Activated CD4-positive, alpha-beta T cell treated with anti-CD3 and anti-CD28 coated beads for 1 hour (primary cell): ENCODE measurements around the gene UPK2.
A peak's percentile ranks its signal among the peaks of the same experiment; 100 is the strongest.

Experiments used
- DNase-seq: peaks from one replicate; pipeline ENCODE4 v3.0.0-alpha.2; 2020

UPK2 gene

DNA sequence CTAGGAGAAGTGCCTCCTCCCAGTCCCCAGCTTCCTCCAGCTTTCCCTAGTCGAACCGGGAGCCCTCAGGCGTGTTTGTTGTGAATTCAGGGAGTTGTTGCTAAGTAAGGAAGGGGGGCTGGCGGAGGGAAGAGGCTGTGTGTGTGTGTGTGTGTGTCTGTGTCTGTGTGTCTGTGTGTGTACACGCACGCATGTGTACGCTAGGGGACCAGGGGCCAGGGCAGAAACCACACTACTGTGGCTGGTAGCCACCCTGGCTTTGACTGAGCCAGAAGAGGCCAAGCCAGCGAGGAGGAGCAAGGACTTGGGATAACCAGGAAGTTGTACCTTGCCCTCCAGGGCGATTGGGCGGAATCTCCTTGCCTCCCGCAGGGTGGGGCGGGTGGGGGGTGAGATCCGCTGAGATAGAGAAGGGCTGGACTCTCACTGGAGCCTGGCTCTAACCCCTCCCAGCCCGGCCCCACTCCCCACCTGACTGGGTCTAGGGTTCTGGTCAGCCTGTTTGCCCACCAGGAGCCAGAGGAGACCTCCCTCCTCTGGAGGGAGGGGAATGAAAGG is 37.9 kb upstream of the UPK2 start:
- no peak for DNase-seq

DNA sequence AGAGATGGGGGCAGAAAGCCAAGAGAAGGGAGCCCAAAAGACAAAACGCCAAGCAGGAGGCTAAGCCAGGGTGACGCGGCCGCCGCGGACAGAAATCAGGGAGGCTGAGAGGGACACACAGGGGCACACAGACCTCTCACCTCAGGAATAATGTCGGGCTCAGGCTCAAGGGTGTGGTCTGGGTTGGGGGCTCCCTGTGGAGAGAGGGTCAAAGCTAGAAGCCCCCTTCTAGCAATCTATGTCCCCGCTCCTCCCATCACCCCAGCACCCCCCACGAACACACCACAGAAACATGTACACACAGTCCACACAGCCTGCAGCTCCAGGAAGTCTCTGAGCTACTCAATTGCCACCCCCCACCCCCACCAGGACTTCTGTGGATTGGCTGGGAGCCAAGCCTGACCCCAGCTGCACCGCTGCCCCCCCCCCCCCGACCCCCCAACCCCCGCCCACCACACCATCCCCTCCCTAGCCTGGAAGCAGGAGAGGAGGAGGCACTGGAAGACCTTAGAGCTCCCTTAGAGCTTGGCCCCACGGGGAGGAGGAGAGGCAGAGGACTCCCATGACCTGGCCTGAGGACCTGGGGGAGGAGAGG is 37.3 kb upstream of the UPK2 start:
- no peak for DNase-seq

GRCh38 chr11:118921121-118921928 is 34.8 kb upstream of the UPK2 start:
- no peak for DNase-seq

DNA sequence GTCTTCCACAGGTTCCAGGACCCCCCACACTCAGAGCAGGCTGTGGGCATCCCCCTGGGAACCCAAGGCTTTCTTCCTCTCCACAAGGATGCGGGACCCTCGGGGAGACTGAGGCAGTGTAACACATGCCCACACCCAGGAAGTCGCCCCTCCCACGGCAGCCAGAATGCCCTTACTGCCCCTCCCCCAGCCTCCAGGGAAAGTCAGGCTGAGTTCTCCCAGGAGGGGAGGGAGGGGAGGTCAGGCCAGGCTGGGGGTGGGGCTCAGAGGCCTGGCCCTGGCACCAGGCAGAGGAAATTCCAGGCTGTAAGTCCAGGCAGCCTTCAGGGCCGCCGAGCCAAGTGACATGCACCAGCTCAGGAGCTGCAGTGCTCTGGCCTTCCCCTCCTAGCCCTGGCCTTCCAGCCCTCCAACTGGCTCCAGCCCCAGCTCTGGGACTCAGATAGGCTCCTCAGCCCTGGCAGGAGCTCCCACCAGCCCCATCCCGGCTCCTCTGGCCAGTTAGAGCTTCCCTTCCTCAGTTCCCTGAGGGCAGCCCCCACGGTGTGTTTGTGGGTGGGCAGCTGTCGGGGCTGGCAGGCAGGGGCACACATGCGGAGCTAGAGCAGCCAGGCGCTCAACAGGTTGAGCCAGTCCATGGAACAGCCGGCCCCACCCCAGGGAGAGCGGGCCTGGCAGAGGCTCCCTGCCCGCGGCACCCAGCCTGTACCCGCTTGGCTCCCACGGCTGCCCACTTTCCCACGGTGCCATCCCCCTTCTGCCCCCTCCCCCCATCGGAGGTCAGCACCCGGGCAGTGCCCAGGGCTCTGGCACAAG is 34.0 kb upstream of the UPK2 start:
- no peak for DNase-seq

GRCh38 chr11:118922745-118923627 is 33.1 kb upstream of the UPK2 start:
- DNase-seq: no peak

GRCh38 chr11:118923721-118924587 is 32.1 kb upstream of the UPK2 start:
- no peak for DNase-seq

DNA sequence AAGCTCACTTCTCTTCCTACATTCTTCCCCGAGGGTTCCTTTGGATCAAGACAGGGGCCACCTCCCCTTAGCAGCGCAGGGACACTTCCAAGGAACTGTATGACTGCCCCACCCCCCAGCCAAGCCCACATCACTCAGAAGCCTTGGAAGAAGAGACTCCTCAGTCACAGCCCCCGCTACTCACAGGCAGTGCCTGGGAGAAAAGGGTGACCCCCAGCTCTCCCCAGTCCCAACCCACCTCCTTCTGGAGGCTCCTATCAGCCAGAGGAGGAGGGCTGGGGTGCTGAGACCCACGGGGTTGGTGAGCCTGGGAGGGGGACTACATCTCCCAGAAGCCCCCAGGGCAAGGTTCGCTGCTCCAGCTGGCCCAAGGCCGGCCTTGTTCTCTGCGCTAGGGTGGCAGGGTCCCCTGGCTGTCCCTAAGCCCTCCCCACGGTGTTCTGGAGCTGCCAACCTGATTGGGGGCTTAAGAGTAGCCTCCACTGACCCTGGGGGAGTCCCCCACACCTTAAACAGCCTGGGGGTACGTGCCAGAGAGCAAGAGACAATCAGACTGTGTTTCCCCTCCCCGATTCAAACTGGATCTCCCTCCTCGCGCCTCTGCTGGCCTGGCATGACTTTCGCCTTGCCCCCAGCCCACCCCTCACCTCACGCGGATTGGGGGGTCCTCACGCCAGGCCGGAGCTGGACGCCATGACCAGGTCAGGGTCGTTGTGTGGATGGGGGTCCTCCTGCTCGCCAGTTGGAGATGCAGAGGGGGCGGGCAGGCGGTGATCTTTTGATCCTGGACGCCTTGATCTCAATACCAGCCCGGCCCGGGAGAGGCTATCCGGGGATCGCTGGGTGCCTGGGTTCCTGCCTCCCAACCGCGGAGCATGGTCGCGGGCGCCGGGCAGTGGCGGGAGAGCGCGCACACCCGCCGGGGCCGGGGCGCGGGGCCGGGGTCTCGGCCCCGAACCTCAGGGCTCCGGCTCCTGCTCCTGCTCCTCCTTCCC is 31.2 kb upstream of the UPK2 start:
- DNase-seq: no peak

DNA sequence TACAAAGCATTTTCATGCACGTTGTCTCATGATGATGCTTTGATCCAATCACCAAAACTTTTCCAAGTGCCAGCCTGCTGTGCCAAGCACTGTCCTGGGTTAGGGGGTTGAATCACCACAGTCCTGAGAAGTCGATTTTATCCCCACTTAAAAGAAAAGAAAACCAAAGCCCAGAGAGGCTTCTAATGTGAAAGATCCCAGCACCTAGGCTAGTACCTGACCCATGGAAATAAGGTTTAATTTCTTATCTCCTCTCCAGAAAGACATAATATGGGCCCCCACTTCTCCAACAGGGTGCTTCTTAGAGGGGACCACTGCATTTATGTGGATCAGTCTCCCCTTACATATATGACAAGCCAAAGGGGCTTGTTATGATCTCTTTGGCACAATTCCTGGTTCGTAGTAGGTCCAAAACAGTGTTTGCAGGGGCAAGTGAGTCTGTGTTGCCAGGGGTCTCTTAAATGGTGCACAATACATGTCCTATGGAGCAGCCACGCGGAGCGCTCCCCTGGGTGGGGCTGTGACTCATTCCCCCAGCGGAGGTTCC is 28.5 kb upstream of the UPK2 start:
- DNase-seq: peak; percentile 27

DNA sequence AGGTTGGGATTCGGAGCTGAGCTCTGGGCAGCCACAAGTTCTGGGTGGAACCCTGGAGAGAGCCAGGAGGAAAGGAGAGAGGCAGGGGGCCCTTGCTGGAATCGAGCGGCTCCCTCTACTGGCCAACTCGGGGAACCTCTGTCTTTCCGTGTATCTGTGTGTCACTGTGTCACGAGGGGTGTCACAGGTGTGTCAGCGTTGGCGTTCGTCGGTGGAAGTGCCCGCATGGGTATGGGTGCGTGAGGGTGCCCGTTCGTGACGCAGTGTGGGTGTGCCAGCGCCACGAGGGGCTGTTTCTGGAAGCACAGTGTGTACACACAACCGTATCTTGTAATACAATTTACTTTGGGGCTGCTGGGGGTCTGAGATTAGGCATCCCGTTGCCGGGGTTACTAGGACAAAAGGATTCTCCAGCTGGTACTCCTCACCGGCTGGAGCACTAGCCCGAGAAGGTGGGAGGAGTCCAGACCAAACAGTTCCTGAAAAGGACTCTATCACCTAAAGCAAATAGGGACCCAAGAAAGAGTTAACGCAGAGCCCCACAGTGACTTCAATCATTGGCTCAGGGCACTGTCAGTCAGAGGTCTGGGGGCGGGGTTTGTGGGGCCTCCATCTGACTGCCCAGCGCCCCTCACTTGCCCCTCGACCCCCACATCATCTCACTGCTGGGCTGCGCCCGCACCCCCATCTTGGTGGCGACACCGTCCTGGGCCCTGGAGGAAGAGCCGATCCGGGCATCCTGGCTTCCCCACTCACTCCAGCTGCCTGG is 27.8 kb upstream of the UPK2 start:
- peak; percentile 89 for DNase-seq

DNA sequence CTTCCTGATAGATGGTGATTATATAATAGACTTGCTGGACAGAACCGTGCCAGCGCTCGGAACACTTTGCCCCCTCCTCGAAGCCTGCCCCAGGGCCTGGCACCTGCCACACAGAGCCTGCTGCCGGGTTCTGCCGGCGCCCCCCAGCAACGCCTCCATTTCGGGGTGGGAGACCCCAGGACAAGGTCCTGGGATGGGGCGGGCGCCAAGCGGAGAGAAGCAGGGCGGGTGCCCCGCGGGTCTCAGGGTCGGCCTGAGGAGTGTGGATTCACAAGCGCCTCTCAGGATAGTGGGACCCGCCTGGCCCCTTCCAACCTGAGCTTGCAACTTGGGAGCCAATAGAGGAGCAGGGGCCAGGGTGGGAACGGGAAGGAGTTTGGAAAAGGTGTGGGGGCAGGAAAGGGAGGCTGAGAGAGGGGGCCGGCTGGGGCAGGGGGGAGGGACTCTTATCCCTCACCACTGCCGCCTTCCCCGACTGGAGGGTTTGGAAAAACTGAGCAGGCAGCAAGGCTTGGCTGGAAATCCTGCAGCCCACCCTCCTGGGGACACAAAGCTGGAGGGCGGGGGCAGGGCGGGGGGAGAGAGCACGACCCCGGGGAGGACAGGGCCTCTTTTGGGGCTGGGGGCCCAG is 27.1 kb upstream of the UPK2 start:
- no peak for DNase-seq

GRCh38 chr11:118929501-118930093 is 26.5 kb upstream of the UPK2 start:
- peak; percentile 57 for DNase-seq

DNA sequence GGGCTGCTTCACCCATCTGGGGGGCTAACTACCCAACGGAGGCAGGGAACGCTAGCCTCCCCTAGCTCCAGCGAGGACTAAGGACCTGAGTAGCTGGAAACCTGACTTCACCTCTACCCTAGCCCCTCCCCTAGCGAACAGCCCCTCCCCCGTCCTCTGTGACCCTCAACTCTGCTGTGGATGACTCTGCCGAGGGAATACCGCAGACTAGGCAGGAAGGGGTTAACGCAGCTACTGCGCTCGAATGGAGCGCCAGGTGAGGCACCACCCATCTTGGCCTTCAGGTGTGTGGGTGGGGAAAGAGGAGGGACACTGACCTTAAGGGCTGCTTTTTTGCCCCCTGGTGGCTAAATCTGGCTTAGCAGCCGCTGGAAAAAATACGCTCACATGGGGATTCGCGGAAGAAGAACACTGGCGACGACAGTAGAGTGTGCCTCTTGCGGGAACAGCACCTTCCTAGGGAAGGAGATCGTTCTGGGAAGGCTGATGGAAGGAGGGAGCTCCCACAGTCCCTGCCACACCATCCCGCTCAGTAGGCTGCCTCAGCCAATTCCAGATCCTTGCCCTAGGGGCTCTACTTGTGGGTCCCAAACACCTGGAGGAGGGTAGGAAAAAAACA is 25.9 kb upstream of the UPK2 start:
- DNase-seq: peak; percentile 71

DNA sequence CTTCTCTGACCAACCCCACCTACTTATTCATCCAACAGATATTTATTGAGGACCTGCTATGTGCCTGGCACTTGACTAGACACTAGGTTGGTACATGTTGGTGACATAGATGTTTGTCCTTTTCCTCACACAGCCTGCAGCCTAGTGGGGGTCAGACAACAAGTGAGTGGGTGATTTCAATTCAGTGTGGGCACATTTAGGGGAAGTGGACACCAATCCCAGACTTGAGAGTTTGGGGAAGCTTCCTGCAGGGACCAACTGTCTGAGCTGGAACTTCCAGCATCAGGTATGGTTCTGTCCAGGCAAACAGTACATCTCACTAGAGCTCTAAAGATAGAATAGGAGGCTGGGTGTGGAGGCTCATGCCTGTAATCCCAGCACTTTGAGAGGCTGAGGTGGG is 24.5 kb upstream of the UPK2 start:
- no peak for DNase-seq

GRCh38 chr11:118933486-118933885 is 22.6 kb upstream of the UPK2 start:
- DNase-seq: no peak

GRCh38 chr11:118935376-118935775 is 20.7 kb upstream of the UPK2 start:
- DNase-seq: no peak

DNA sequence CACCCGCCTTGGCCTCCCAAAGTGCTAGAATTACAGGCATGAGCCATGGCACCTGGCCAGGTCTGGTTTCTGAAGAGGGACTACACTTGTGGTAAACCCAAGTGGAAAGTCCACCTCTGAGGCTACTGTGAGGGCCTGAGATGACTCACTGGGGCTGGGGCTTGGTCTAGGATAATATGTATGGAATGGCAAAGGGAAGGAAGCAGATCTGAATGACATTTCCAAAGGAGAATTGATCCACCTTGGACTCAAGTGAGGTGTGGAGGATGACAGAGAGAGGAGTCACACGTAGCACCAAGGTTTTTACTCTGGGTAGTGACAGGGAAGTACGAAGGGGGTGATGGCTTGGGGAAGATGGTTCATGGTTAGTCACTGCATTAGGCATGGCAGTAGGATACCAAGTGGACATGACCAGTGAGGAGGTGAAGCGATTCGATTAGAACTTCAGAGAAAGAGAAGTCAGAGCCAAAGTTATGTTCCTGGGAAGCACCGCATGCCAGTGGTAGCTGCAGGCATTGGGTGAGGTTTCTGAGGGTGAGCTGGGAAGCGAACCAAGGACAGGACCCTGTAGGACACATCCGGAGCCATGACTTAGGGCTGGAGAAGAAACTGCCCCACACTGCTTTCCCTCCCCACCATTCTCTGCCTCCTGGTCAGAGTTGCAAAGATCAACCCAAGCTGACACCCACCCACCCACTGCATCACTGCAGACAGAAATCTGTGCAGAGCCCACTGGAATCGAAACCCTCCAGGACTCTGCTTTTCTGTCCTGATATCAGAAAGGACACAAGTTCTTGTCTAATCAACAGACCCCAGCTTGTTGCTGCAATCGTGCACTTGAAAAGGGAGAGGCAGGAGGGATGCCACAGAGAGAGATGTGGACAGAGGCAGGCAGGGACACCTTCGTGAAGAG is 17.4 kb upstream of the UPK2 start:
- no peak for DNase-seq
